GM19397 (cell line): ENCODE results near the gene TRAF3.

ENCODE experiments used
- ATAC-seq: cut with Tn5 transposase; IDR thresholded peaks from one replicate; pipeline ENCODE4 v1.9.1; 2021; ENCODE audit warnings: mild to moderate bottlenecking, moderate library complexity; ENCODE audit not compliant: unreplicated experiment

The TRAF3 gene

GRCh38 chr14:102775855-102776760 is 1.1 kb upstream of the TRAF3 start:
- ATAC-seq: no peak

DNA sequence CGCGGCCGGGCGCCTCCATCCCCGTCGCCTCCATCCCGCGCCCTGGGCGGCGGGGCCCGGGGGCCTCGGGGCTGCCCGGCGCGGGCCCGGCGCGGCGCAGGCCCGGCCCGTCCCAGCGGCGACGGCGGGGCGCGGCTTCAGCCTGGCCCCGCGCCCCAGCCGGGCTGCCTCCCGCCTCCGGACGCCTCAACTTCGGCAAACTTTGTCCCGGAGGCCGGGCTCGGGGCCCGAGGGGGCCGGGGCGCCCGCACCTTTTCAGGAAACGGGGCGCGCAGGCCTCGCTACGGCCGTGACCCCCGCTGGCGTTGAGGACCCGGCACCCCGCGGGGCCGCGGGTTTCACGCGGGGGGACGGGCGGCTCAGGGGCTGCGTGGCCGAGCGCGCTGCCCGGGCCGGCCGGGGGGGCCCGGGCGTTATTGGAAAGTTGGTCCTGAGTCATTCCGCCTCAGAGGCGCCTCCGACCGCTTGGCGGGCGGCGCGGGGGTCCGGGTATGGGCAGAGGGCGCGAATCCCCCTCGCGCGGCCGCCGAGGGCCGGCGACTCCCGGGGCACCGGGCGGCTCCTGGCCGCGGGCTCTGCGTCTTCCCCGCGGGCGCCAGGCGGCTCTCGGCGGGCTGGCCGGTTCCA is 575 bp downstream of the TRAF3 start:
- ATAC-seq: peak; percentile 19

- no peak for ATAC-seq
Measured at GRCh38 chr14:102778338-102779083, 1.3 kb downstream of the TRAF3 start.

DNA sequence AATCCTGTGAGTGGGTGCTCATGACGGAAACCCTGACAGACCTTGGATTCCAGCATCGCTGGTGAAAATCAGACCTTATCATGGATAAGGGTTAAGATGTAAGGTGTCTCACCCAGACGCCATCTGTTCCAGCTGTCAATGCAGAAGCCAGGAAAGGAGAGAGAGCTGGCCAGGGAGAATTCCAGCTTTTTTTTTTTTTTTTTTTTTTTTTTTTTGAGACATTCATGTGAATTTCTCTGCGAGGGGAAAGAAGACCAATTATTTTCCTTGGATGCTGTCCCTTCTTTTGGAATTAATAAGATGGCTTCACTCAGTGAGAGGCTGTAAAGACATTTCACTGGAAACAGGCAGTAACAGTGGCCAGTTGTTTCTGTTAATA is 1.8 kb downstream of the TRAF3 start:
- no peak for ATAC-seq

DNA sequence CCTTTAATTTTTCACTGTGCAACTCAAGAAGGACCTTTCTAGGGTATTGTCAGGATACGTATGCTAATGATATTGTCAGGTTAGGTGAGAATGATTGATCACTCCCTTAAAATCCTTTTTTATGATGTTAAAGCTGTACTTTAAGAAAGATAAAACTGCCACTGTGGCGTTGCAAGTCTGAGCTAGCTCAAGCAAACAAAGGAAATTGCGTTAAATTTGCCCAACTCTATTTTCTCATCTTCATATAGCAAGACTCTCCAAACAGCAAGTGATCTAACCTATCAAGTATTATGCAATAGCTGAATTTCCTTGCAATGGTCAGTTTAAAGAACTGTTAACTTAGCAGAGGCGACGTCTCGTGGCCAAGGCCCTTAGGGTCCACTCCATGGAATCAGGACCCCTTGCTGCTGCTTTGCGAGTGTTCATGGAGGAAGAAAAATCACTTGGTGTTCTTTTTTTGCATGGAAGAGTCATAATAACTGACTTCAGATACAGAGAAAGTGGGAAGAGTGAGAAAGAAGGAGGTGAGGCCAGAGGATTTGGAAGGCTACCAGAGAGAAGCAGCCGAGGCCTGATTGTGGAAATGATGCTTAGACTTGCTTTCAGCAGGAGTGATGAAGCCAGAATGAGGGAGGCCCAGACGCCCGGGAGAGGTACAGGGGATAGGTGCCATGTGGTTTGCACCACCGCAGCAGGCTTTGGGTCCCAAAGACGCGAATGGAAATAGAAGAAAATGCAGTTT is 2.5 kb downstream of the TRAF3 start:
- ATAC-seq: no peak

DNA sequence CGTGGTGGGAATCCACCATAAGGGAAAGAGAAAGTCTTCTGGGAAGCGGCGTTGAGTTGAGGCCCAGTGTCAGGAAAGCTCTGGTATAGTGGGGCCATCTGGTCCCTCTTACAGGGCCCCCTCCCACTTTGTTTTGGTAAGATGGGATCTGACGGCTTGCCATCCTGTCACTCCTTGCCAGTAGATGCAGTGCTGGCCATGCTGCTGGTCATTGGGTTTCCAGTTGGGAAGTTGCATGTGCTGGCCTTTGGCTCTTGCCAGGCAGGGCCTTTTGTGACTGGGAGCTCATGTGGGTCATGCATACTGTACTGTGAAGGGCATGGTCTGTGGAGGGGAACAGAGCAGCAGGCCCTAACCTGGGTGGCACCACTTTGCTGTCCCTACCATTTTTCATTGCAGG is 3.8 kb downstream of the TRAF3 start:
- ATAC-seq: no peak

GRCh38 chr14:102782974-102783373 is 5.7 kb downstream of the TRAF3 start:
- ATAC-seq: no peak

GRCh38 chr14:102784892-102785594 is 7.8 kb downstream of the TRAF3 start:
- no peak for ATAC-seq

- ATAC-seq: no peak
Measured at GRCh38 chr14:102785595-102785963, 8.3 kb downstream of the TRAF3 start.

GRCh38 chr14:102786768-102787167 is 9.5 kb downstream of the TRAF3 start:
- no peak for ATAC-seq

- no peak for ATAC-seq
Measured at GRCh38 chr14:102789349-102789748, 12.1 kb downstream of the TRAF3 start.

- no peak for ATAC-seq
Measured at GRCh38 chr14:102793531-102794328, 16.5 kb downstream of the TRAF3 start.

DNA sequence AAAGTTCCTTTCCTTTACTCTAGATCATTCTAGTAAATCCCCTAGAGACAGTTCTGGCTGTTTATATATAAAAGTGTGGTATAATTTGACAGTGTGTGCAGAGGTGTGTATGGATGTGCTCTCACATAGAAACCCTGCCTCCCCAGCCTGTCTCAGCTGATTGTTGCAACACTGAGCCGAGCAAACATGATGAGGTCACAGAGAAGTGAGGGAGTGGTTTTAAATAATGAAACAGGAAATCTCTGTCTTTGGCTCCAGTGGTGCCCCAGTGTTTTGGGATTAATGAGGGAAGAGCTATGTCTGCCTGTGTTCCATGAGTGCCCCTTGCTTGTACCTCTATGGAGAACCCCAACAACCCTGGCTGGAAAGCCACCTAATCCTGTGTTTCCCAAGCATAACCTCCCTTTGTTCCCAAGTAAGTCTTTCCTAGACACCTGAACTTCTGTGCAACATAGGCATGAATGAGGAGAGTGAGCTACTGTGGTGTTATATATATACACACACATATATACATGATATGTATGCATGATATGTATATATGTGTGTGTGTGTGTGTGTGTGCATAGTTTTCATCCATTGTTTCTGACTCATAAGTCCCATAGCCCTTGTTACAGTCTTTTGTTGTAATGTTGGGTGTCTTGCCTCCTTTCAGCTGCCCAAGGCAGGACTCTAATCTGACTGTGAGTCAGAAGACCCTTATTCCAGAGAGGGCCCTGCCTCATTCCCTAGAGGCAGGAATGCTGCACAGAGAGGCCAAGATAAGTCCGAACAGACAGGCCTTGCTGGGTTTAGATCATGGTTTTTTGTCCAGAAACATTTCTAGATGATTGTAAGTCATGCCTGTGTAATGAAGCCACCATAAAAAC is 18.0 kb downstream of the TRAF3 start:
- ATAC-seq: no peak

GRCh38 chr14:102796661-102797190 is 19.5 kb downstream of the TRAF3 start:
- no peak for ATAC-seq

- no peak for ATAC-seq
Measured at GRCh38 chr14:102798926-102799325, 21.7 kb downstream of the TRAF3 start.

DNA sequence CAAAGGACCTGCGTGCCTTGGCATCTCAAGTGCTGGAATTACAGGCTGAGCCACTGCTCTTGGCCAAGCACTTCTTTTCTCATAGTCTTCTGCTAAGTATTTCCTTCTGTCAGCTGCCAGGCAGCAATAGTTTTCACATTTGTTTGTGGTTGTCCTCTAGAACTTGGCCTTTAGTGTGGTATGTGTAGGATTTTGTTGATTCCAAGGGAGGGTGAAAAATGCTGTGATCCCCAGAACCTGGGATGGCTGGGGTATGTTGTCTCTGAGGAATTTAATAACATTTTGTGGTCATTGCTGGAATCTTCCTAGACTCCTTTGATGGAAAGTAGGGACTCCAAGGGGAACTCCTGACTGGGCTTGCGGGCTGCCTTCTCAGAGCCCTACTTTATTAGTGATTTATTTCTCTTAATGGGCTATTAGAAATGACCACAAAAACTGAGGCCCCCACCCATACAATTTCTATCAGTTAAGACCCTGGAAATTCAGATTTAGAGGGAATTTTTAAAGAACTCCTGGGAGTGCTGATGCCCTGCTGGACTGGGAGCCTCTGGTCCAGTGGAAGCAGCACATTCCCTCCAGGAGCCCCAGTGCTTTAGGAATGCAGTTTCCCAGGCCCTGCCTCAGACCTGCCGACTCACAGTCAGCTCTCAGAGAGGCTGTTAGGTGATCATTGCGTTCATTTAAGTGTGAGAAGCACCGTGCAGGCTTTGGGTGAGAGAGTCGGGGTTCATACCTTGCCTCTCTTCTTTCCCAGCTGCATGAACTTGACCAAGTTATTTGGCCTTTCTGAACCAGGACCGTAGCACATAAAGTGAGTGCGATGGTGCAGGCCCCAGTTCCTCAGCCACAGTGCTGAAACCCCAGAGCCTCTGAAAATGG is 22.7 kb downstream of the TRAF3 start:
- no peak for ATAC-seq

DNA sequence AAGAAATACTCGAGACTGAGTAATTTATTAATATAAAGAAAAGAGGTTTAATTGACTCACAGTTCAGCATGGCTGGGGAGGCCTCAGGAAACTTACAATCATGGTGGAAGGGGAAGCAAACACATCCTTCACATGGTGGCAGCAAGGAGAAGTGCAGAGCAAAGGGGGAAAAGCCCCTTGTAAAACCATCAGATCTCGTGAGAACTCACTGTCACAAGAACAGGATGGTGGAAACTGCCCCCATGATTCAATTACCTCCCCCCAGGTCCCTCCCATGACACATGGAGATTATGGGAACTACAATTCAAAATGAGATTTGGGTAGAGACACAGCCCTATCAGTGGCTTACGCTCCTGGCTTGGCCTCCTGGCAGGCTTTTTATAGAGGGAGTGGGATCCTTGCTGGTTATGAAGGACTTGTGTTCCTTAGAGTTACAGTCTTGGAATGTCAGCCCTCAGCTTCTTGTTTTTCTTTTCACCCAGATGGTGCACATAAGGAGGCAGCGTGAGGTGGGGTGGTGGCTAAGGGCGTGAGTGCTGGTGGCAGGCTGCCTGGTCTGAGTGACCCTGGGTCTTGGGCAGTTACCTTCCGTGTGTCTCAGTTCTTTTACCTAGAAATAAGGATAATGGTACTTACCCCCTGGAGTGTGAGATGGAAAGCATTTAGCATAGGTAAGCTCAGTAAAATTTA is 25.7 kb downstream of the TRAF3 start:
- no peak for ATAC-seq
